HEK293 (cell line): ENCODE measurements around the gene CSGALNACT2.

Experiments
- CTCF ChIA-PET: fragments of 350-600 bp; formaldehyde crosslinking; extraction: SDS; loops from one replicate; lab custom pipeline; 2021; ENCODE audit warnings: antibody characterized with exemption; lab: Yijun Ruan, JAX
- POLR2A ChIA-PET: fragments of 300-600 bp; formaldehyde crosslinking; extraction: SDS; loops from one replicate; lab custom pipeline; 2020; ENCODE audit warnings: antibody characterized with exemption, inconsistent platforms; lab: Yijun Ruan, JAX
- H3K27ac ChIP-seq: fragments of 200-500 bp; sonication (Bioruptor generic); 2 replicates; pipeline ENCODE4 v1.5.1; 2014; ENCODE audit warnings: low read depth, low read length, control low read depth, inconsistent platforms; ENCODE audit errors: extremely low read depth
- H3K36me3 ChIP-seq, 2 experiments: fragments of 200-500 bp in 1 of 2; sonication (Bioruptor generic) in 1 of 2; 1 replicate in 1 of 2; 2 replicates in 1 of 2; pipeline ENCODE4 v1.5.1; 2014 to 2017; ENCODE audit warnings: inconsistent platforms in 2 of 2, low read length in 2 of 2; ENCODE audit not compliant: control insufficient read depth in 2 of 2, insufficient read depth in 1 of 2
- H3K4me1 ChIP-seq: fragments of 200-500 bp; sonication (Bioruptor generic); 2 replicates; pipeline ENCODE4 v1.5.1; 2014; ENCODE audit warnings: mild to moderate bottlenecking, low read length, inconsistent platforms; ENCODE audit not compliant: control insufficient read depth, insufficient read depth
- H3K4me3 ChIP-seq: 2 replicates; pipeline ENCODE4 v1.5.1; 2011; ENCODE audit warnings: low read depth, mild to moderate bottlenecking, control low read depth, low read length, moderate library complexity
- H3K9me3 ChIP-seq: fragments of 200-500 bp; sonication (Bioruptor generic); 2 replicates; pipeline ENCODE4 v1.5.1; 2014; ENCODE audit warnings: low read depth, low read length, inconsistent platforms; ENCODE audit not compliant: control insufficient read depth, insufficient read depth
- AEBP2 ChIP-seq: fragments of 450-650 bp; formaldehyde crosslinking; IDR thresholded peaks from 2 replicates; pipeline ENCODE4 v1.5.1; 2016; ENCODE audit warnings: missing biosample characterization, missing genetic modification characterization, borderline replicate concordance
- BCL11A ChIP-seq: fragments of 450-650 bp; formaldehyde crosslinking; IDR thresholded peaks from 2 replicates; pipeline ENCODE4 v1.5.1; 2016; ENCODE audit warnings: low read depth, missing biosample characterization, missing genetic modification characterization
- GLIS2 ChIP-seq: fragments of 450-650 bp; formaldehyde crosslinking; IDR thresholded peaks from 2 replicates; pipeline ENCODE4 v1.5.1; 2016; ENCODE audit warnings: missing biosample characterization, missing genetic modification characterization
- MEIS1 ChIP-seq: sonication (generic); formaldehyde crosslinking; IDR thresholded peaks from 2 replicates; pipeline ENCODE4 v1.8.1; 2022; ENCODE audit warnings: missing genetic modification reagents, mild to moderate bottlenecking, borderline replicate concordance
- PRDM1 ChIP-seq: fragments of 450-650 bp; formaldehyde crosslinking; IDR thresholded peaks from 2 replicates; pipeline ENCODE4; 2016; ENCODE audit warnings: missing biosample characterization, missing genetic modification characterization
- PRDM4 ChIP-seq: fragments of 450-650 bp; formaldehyde crosslinking; IDR thresholded peaks from 2 replicates; pipeline ENCODE4 v1.5.1; 2017; ENCODE audit warnings: missing biosample characterization, missing genetic modification characterization
- SP7 ChIP-seq: fragments of 450-650 bp; formaldehyde crosslinking; IDR thresholded peaks from 2 replicates; pipeline ENCODE4 v1.5.1; 2016; ENCODE audit warnings: missing biosample characterization, missing genetic modification characterization
- ZBTB7A ChIP-seq: fragments of 450-650 bp; formaldehyde crosslinking; IDR thresholded peaks from 2 replicates; pipeline ENCODE4 v1.5.1; 2016; ENCODE audit warnings: low read depth, missing biosample characterization, missing genetic modification characterization
- ZFP41 ChIP-seq: fragments of 450-650 bp; formaldehyde crosslinking; IDR thresholded peaks from 2 replicates; pipeline ENCODE4 v1.5.1; 2016; ENCODE audit warnings: missing biosample characterization, missing genetic modification characterization, borderline replicate concordance
- ZNF133 ChIP-seq: fragments of 450-650 bp; formaldehyde crosslinking; IDR thresholded peaks from 2 replicates; pipeline ENCODE4 v1.5.1; 2016; ENCODE audit warnings: missing biosample characterization, missing genetic modification characterization
- ZNF221 ChIP-seq: fragments of 450-650 bp; formaldehyde crosslinking; IDR thresholded peaks from 2 replicates; pipeline ENCODE4 v1.5.1; 2017; ENCODE audit warnings: missing biosample characterization, missing genetic modification characterization, borderline replicate concordance
- ZNF23 ChIP-seq: fragments of 450-650 bp; formaldehyde crosslinking; IDR thresholded peaks from 2 replicates; pipeline ENCODE4 v1.5.1; 2016; ENCODE audit warnings: missing biosample characterization, missing genetic modification characterization, borderline replicate concordance
- ZNF239 ChIP-seq: fragments of 450-650 bp; formaldehyde crosslinking; IDR thresholded peaks from 2 replicates; pipeline ENCODE4 v1.5.1; 2016; ENCODE audit warnings: missing biosample characterization, missing genetic modification characterization
- ZNF302 ChIP-seq: fragments of 450-650 bp; formaldehyde crosslinking; IDR thresholded peaks from 2 replicates; pipeline ENCODE4 v1.5.1; 2016; ENCODE audit warnings: missing biosample characterization, missing genetic modification characterization, low read depth
- ZNF335 ChIP-seq: fragments of 450-650 bp; formaldehyde crosslinking; conservative IDR thresholded peaks from 2 replicates; pipeline ENCODE4 v1.5.1; 2016; ENCODE audit warnings: missing biosample characterization, missing genetic modification characterization
- ZNF354C ChIP-seq: fragments of 450-650 bp; formaldehyde crosslinking; IDR thresholded peaks from 2 replicates; pipeline ENCODE4 v1.5.1; 2016; ENCODE audit warnings: missing biosample characterization, missing genetic modification characterization, low read depth, borderline replicate concordance
- ZNF362 ChIP-seq: fragments of 450-650 bp; formaldehyde crosslinking; IDR thresholded peaks from 2 replicates; pipeline ENCODE4 v1.5.1; 2016; ENCODE audit warnings: missing biosample characterization, missing genetic modification characterization
- ZNF398 ChIP-seq: fragments of 450-650 bp; formaldehyde crosslinking; IDR thresholded peaks from 2 replicates; pipeline ENCODE4 v1.5.1; 2017; ENCODE audit warnings: missing biosample characterization, missing genetic modification characterization
- ZNF571 ChIP-seq: fragments of 450-650 bp; formaldehyde crosslinking; IDR thresholded peaks from 2 replicates; pipeline ENCODE4 v1.5.0; 2017; ENCODE audit warnings: missing biosample characterization, missing genetic modification characterization
- ZNF677 ChIP-seq: fragments of 450-650 bp; IDR thresholded peaks from 2 replicates; pipeline ENCODE4 v1.5.0; 2018; ENCODE audit warnings: missing biosample characterization, mild to moderate bottlenecking, missing genetic modification characterization, moderate library complexity
- ZNF76 ChIP-seq: fragments of 450-650 bp; formaldehyde crosslinking; IDR thresholded peaks from 2 replicates; pipeline ENCODE4; 2016; ENCODE audit warnings: low read depth, missing biosample characterization, missing genetic modification characterization, borderline replicate concordance
- ZSCAN18 ChIP-seq: fragments of 450-650 bp; formaldehyde crosslinking; IDR thresholded peaks from 2 replicates; pipeline ENCODE4 v1.5.1; 2016; ENCODE audit warnings: missing biosample characterization, missing genetic modification characterization

Gene CSGALNACT2

GRCh38 chr10:43186150-43186549, 47.9 kb downstream of the CSGALNACT2 start (continued):
- TF ChIP-seq PRDM4 (tag by site-specific recombination), result no peak
- no peak for TF ChIP-seq ZNF133 (tag by site-specific recombination)
- TF ChIP-seq BCL11A (tag by site-specific recombination), result no peak
- no peak for TF ChIP-seq ZNF239 (tag by site-specific recombination)
- no peak for TF ChIP-seq ZNF362
- no peak for TF ChIP-seq PRDM1
- TF ChIP-seq SP7 (tag by site-specific recombination), result no peak
- no peak for TF ChIP-seq ZNF221 (tag by site-specific recombination)
- TF ChIP-seq ZSCAN18 (tag by site-specific recombination), result no peak
- no peak for TF ChIP-seq ZNF23 (tag by site-specific recombination)
- TF ChIP-seq ZNF354C (tag by site-specific recombination), result no peak
- no peak for TF ChIP-seq ZNF76 (tag by site-specific recombination)
- no peak for TF ChIP-seq ZFP41 (tag by site-specific recombination)
- TF ChIP-seq AEBP2, result no peak

GRCh38 chr10:43187213-43187612, 49.0 kb downstream of the CSGALNACT2 start:
- ChIA-PET CTCF (no interaction called here), POLR2A (no interaction called here)

More at GRCh38 chr10:43187213-43187612, 49.0 kb downstream of the CSGALNACT2 start:
- Histone ChIP-seq H3K4me1 (no peaks in the 10 kb centered on the region), H3K4me3 (no peak overlapping the region), H3K36me3 (peaks cover 0 to 32% of the 10 kb centered on the region in 2 experiments; a peak in 2 of 3 replicates), H3K27ac (no peak overlapping the region), H3K9me3 (no peaks in the 10 kb centered on the region)
- TF ChIP-seq GLIS2 (tag by site-specific recombination) (no peak), ZNF398 (tag by site-specific recombination) (no peak), ZNF571 (tag by site-specific recombination) (no peak), ZNF335 (tag by site-specific recombination) (no peak), ZNF677 (no peak), ZBTB7A (no peak), ZNF302 (no peak), MEIS1 (CRISPR knock-in tag) (no peak), ZNF354C (tag by site-specific recombination) (no peak)
